Measurements from ENCODE around the gene IRF6. TPM values are rescaled to one million over a fixed set of nuclear protein-coding genes. Genes with fewer than 3 reads are reported as not detected.

IRF6 gene
- total and polyA plus RNA-seq, 2 of the 8 experiments (the other 6 are each of a cell fraction or from before 2014, with no cell fraction given): 9.6 to 13.4 TPM

DNA sequence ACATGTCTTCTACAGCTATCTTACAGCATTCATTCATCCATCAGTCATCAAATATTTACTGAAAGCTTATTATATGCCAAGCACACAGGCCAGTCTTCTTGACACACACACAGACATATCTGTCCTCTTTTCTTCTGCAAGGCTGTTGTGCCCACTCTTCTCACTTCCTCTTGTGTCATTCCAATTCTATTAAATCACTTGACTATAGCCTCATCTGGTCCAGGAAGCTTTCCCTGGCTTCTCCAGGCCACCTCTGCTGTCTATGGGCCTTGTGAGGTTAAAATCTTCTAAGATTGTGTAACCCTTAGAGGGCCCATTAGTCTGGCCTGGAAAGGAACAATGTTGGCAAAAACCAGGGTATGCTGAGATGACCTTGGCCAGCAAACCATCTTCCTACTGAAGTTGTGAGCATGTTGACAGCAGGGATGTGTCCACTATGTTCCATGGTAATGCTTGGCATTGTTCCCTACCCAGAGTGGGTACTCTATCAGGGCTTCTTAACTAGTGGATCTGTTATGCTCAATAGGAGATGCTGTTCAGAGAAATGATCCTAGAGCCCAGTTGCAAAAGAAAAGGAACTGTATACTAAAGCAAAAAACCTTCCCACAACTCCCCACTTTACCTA, 44.8 kb downstream of the IRF6 start (continued):
- TF ChIP-seq, protein P1, sequence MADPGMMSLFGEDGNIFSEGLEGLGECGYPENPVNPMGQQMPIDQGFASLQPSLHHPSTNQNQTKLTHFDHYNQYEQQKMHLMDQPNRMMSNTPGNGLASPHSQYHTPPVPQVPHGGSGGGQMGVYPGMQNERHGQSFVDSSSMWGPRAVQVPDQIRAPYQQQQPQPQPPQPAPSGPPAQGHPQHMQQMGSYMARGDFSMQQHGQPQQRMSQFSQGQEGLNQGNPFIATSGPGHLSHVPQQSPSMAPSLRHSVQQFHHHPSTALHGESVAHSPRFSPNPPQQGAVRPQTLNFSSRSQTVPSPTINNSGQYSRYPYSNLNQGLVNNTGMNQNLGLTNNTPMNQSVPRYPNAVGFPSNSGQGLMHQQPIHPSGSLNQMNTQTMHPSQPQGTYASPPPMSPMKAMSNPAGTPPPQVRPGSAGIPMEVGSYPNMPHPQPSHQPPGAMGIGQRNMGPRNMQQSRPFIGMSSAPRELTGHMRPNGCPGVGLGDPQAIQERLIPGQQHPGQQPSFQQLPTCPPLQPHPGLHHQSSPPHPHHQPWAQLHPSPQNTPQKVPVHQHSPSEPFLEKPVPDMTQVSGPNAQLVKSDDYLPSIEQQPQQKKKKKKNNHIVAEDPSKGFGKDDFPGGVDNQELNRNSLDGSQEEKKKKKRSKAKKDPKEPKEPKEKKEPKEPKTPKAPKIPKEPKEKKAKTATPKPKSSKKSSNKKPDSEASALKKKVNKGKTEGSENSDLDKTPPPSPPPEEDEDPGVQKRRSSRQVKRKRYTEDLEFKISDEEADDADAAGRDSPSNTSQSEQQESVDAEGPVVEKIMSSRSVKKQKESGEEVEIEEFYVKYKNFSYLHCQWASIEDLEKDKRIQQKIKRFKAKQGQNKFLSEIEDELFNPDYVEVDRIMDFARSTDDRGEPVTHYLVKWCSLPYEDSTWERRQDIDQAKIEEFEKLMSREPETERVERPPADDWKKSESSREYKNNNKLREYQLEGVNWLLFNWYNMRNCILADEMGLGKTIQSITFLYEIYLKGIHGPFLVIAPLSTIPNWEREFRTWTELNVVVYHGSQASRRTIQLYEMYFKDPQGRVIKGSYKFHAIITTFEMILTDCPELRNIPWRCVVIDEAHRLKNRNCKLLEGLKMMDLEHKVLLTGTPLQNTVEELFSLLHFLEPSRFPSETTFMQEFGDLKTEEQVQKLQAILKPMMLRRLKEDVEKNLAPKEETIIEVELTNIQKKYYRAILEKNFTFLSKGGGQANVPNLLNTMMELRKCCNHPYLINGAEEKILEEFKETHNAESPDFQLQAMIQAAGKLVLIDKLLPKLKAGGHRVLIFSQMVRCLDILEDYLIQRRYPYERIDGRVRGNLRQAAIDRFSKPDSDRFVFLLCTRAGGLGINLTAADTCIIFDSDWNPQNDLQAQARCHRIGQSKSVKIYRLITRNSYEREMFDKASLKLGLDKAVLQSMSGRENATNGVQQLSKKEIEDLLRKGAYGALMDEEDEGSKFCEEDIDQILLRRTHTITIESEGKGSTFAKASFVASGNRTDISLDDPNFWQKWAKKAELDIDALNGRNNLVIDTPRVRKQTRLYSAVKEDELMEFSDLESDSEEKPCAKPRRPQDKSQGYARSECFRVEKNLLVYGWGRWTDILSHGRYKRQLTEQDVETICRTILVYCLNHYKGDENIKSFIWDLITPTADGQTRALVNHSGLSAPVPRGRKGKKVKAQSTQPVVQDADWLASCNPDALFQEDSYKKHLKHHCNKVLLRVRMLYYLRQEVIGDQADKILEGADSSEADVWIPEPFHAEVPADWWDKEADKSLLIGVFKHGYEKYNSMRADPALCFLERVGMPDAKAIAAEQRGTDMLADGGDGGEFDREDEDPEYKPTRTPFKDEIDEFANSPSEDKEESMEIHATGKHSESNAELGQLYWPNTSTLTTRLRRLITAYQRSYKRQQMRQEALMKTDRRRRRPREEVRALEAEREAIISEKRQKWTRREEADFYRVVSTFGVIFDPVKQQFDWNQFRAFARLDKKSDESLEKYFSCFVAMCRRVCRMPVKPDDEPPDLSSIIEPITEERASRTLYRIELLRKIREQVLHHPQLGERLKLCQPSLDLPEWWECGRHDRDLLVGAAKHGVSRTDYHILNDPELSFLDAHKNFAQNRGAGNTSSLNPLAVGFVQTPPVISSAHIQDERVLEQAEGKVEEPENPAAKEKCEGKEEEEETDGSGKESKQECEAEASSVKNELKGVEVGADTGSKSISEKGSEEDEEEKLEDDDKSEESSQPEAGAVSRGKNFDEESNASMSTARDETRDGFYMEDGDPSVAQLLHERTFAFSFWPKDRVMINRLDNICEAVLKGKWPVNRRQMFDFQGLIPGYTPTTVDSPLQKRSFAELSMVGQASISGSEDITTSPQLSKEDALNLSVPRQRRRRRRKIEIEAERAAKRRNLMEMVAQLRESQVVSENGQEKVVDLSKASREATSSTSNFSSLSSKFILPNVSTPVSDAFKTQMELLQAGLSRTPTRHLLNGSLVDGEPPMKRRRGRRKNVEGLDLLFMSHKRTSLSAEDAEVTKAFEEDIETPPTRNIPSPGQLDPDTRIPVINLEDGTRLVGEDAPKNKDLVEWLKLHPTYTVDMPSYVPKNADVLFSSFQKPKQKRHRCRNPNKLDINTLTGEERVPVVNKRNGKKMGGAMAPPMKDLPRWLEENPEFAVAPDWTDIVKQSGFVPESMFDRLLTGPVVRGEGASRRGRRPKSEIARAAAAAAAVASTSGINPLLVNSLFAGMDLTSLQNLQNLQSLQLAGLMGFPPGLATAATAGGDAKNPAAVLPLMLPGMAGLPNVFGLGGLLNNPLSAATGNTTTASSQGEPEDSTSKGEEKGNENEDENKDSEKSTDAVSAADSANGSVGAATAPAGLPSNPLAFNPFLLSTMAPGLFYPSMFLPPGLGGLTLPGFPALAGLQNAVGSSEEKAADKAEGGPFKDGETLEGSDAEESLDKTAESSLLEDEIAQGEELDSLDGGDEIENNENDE (IDR thresholded peaks at IDR 0.05; ENCODE audit: insufficient replicate concordance, low read length): no peak
- TF ChIP-seq EZH2 (IDR thresholded peaks at IDR 0.05; ENCODE audit: low read depth, low read length, severe bottlenecking) (no peak), NANOG (IDR thresholded peaks at IDR 0.05; ENCODE audit: insufficient read depth, low read depth, low read length, poor library complexity, severe bottlenecking) (no peak), RAD21 (IDR thresholded peaks at IDR 0.05 in 1 of 2, conservative IDR thresholded peaks at IDR 0.05 in 1 of 2; ENCODE audit: low read depth in 2 of 2, low read length in 2 of 2) (no peak), SP4 (IDR thresholded peaks at IDR 0.05; ENCODE audit: low read length) (no peak)

Data from H1 (cell line).